NCI-H510A treated with DMSO at 0.1 percent for 48 hours (cell line): ENCODE data around the gene ISCA1.

ENCODE experiments used
- DNase-seq: peaks from one replicate; lab custom pipeline; 2025; lab: John Stamatoyannopoulos, UW

Gene ISCA1

DNA sequence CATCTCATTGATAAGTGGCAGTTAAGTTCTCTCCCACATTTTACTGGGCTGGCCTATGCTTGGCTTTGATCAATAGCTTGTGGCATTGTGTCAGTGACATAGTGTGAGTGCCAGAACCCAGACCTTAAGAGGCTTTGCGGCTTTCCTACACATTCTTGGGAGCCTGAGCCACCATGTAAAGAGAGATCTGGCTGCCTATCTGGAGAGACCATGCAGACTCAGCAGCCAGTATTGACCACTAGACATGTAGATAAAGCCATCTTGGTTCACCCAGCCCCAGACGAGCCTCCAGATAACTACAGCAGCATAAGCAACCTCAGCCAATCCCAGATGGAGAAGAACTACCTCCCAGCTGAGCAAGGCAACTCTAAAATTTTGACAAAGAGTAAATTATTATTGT is 51.5 kb downstream of the ISCA1 start:
- no peak for DNase-seq

DNA sequence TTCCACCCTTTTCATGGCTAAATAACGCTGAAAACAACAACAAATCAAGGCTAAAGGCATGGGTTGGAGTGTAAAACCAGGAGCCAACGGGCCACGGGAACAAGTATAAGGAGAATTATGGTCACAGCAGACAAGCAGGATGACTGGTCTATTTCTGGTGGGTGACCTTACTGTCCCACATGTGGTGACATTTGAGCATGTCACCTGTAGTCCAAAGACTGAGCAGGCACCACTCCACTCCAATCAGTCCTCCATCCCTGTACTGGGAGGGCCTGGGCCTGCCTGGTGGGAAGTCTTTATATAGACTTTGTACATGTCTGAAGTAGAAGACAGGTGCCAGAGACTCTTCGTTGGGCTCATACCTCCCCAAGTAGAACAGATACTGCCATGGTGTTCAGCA is 59.7 kb downstream of the ISCA1 start:
- DNase-seq, result no peak

DNA sequence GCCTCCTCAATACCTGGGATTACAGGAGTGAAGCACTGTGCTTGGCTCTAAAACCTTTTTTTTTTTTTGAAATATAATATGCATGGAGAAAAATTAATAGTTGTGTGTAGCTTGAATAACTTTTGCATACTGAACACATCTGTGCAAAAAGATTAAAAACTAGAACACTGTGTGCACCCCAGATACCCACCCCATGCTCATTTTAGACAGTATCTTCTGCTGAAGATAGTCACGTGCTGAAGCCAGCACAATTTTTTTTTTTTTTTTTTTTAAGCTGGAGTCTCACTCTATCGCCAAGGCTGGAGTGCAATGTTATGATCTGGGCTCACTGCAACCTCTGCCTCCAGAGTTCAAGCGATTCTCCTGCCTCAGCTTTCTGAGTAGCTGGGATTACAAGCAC is 62.7 kb downstream of the ISCA1 start:
- no peak for DNase-seq

DNA sequence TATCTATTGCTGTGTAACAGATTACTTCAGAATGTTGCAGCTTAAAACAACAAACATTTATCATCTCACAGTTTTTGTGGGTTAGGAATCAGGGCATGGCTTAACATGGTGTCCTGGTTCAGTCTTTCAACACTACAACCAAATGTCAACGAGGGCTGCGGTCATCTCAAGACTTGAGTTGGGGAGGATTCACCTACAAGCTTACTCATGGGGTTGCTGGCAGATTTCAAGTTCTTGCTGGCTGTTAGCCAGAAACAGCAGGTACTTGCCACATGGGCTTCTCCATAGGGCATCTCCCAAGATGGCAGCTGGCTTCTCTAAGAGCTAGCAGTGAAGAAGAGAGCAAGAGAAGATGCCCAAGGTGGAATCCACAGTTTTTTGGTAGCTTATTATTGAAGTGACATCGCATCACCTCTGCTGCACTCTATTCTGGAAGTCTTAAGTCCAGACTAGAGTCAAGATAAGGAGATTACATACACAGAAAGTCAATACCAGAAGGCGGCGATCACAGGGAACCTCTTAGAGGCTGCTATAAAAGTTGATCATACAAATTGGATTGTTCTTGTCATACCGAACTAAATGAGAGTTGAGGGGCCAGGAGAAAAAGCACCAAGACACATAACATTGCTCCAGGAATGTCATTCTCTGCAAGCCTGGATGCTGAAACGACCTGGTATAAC is 65.1 kb downstream of the ISCA1 start:
- no peak for DNase-seq
